ENCODE results near the gene KLHL7.
A peak's percentile ranks its signal among the peaks of the same experiment; 100 is the strongest.

- peak; percentile 6; the same call in 1 of the 2 replicates for TF ChIP-seq CTCF (IDR thresholded peaks at IDR 0.05; ENCODE audit: low read length)
- no peak for TF ChIP-seq EZH2 (IDR thresholded peaks at IDR 0.05; ENCODE audit: borderline replicate concordance, low read length)
Observed at GRCh38 chr7:23106057-23106822, 655 bp downstream of the KLHL7 start.

Data from OCI-LY1 (cell line).